ENCODE measurements around the gene ADAMTSL3.

DNA sequence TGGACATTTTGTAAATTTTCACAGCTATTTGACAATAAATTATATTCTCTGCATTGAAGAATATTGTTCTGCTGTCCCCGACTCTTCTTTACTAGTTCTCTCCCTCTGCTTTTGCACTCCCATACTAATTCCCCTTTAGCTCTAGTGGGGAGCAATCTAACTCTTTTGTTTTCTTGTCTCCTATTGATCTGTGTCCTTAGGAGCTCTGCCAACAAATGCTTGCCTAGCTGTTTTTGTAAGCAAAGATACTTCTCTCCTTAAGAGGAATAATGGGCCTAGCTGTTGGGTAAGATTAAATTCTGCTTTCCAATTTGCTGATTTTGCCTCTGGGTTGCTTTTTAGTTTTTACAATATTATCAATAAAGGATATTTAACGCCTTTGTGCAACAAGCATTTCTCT, 17.7 kb downstream of the ADAMTSL3 start:
- TF ChIP-seq POLR2A (IDR thresholded peaks at IDR 0.05; ENCODE audit: low read length) = no peak
- TF ChIP-seq GATA1 (IDR thresholded peaks at IDR 0.05; ENCODE audit: low read depth, low read length) = no peak

Measured in erythroblast (primary cell).